ENCODE measurements around the gene HSP90B1.
A peak's percentile ranks its signal among the peaks of the same experiment; 100 is the strongest.

The HSP90B1 gene

GRCh38 chr12:103930034-103930786 is at the start of gene HSP90B1:
Gene HSP90B1 (plus strand): TSS chr12:103930410. CDS start chr12:103930516, 106 bp downstream.
- peak; percentile 99 for FAIRE-seq

GRCh38 chr12:103881261-103881660 is 48.9 kb upstream of the HSP90B1 start:
- no peak for FAIRE-seq

- FAIRE-seq = no peak
These were observed 47.2 kb upstream of the HSP90B1 start for GRCh38 chr12:103882861-103883596.

GRCh38 chr12:103883908-103884307 is 46.3 kb upstream of the HSP90B1 start:
- no peak for FAIRE-seq

- peak; percentile 14 for FAIRE-seq
These were observed 45.9 kb upstream of the HSP90B1 start for GRCh38 chr12:103884316-103884715.

GRCh38 chr12:103886195-103886797 is 43.9 kb upstream of the HSP90B1 start:
- no peak for FAIRE-seq

- no peak for FAIRE-seq
These were observed 42.5 kb upstream of the HSP90B1 start for GRCh38 chr12:103887738-103888137.

GRCh38 chr12:103897316-103897715 is 32.9 kb upstream of the HSP90B1 start:
- no peak for FAIRE-seq

GRCh38 chr12:103901518-103902173 is 28.6 kb upstream of the HSP90B1 start:
- no peak for FAIRE-seq

GRCh38 chr12:103903993-103904392 is 26.2 kb upstream of the HSP90B1 start:
- no peak for FAIRE-seq

- FAIRE-seq = no peak
These were observed 24.4 kb upstream of the HSP90B1 start for GRCh38 chr12:103905730-103906349.

GRCh38 chr12:103908246-103908541 is 22.0 kb upstream of the HSP90B1 start:
- FAIRE-seq = no peak

- FAIRE-seq = no peak
These were observed 21.3 kb upstream of the HSP90B1 start for GRCh38 chr12:103908877-103909276.

- FAIRE-seq = no peak
These were observed 20.4 kb upstream of the HSP90B1 start for GRCh38 chr12:103909811-103910210.

GRCh38 chr12:103912069-103912468 is 18.1 kb upstream of the HSP90B1 start:
- FAIRE-seq = no peak

GRCh38 chr12:103913100-103913499 is 17.1 kb upstream of the HSP90B1 start:
- FAIRE-seq = no peak

GRCh38 chr12:103915306-103915705 is 14.9 kb upstream of the HSP90B1 start:
- no peak for FAIRE-seq

GRCh38 chr12:103917873-103918272 is 12.3 kb upstream of the HSP90B1 start:
- FAIRE-seq = no peak

GRCh38 chr12:103924761-103925641 is 5.2 kb upstream of the HSP90B1 start:
- no peak for FAIRE-seq

GRCh38 chr12:103928682-103929045 is 1.5 kb upstream of the HSP90B1 start:
- FAIRE-seq = no peak

- no peak for FAIRE-seq
These were observed 995 bp upstream of the HSP90B1 start for GRCh38 chr12:103929046-103929783.

- FAIRE-seq = no peak
These were observed 501 bp upstream of the HSP90B1 start for GRCh38 chr12:103929784-103930033.
